Measurements from ENCODE around the gene TMEM185B.

TMEM185B gene

GRCh38 chr2:120231974-120232635, 8.9 kb upstream of the TMEM185B start:
- DNase-seq: peak in 1 of 58 donors; percentile 14

DNA sequence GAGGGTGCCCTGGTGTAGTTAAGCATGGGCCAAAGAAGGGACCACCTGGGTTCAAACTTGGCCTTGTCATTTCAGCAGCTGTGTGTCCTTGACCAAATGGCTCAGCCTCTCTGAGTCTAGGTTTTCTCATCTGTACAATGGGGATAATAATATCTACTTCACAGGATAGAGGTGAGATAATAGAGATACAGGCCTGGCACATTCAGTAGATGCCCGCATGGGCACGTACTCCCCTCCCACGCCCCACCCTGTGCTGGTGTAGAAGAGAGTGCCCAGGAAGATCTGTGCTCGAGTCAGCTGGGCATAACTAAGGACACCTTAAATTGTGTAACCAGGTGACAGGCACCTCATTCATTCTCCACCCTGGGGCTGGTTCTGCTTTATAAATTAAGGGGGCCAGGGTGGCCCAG, 8.4 kb upstream of the TMEM185B start:
- DNase-seq: no peak

DNA sequence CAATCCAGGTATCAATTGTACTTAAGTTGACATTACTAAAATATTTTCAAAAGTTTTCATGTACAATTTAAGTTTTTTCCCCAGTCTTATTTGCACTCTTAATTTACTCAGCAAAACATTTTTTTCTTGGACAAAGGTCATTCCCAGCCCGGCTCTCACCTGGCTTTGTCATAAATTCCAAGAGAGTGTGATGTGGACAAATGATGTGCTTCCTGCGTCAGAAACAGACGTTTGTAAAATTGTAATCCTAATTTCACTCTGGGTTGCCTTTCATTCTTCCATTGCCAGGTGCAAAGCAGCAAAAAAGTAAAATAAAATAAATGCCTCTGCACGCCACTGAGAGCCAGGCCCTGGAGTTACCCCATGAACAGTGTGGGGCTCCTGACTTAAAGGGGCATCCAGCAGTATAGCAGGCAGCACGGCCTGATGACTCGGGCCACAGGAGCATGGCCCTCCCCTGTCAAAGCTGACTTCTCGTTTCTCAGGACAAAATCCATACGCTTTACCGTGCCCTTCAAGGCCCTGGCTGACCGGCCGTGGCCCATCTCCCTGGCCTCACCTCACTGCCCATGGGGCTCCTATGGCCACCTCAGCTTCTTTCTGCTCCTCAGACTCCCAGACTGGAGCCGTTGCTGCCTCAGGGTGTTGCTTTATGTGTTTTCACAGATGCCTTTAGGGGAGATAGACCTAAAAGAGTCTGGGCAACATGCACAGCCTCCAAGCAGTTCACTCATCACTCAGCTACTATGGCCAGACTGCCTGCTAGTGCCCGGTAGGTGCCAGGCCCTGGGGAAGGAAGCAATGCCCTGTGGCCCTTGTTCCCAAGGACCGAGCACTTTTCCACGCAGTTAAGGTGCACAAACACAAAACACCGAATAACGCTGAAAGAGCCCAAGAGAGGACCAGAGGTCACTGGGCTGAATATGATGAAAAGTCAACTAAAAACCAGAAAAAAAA, 7.6 kb upstream of the TMEM185B start:
- DNase-seq: no peak

GRCh38 chr2:120229341-120229740, 6.1 kb upstream of the TMEM185B start:
- no peak for DNase-seq

- DNase-seq: no peak
Observed at GRCh38 chr2:120228503-120228902, 5.3 kb upstream of the TMEM185B start.

DNA sequence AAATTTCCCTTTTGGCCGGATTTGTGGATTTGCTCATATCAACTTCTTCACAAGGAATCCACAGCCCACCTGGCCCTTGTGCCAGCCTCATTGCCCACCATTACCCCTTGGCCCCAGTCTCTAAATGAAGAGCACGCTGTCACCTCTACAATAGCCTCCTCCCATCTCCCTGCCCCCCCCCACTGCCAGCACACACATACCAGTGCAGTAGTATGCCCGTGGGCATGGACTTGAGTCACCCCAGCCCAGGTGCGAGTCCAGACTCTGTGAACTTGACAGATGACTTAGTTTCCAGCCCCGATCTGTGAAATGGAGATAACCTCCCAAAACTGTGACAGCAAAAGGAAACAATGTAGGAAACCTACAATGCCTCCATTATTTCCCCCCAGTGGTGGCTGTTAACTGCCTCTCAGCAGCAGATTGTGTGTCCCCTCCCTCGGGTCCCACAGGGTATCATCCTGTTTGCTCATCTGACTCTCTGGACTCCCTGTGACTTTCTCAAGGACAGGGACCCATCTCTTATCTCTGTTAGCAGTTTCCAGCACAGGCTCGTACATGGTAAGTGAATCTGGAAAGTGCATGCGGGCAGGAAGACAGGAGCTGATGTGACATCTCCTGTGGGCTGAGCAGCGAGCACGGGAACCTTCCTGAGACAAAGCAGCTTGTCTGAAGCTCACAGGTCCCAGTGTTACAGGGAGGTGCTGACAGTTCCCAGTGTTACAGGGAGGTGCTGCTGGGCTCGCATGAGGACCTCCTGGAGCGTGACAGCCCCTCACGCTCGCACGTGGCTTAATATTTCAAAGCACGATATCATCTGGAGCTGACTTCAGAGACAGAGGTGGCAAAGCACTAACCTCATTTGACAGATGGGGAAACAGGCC, 4.2 kb upstream of the TMEM185B start:
- DNase-seq: no peak

DNA sequence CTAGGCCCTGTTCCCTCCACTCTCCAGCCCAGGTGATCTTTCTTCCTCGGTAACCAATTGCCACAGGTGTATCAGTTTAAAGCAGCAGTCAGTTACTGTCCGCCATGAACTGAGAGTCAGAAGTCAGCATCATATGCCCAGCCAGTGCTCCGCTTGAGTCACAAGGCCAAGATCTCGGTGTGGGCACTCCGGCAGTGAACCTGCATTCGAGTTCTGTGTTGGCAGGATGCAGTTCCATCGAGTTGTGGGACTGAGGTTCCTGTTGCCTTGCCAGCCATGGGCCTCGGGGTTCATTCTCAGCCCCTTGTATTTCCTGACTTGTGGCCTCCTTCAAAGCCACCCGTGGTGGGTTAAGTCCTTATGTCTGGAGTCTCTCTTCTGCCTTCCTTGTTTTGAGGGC, 3.1 kb upstream of the TMEM185B start:
- no peak for DNase-seq

GRCh38 chr2:120225549-120226065, 2.4 kb upstream of the TMEM185B start:
- no peak for DNase-seq

DNA sequence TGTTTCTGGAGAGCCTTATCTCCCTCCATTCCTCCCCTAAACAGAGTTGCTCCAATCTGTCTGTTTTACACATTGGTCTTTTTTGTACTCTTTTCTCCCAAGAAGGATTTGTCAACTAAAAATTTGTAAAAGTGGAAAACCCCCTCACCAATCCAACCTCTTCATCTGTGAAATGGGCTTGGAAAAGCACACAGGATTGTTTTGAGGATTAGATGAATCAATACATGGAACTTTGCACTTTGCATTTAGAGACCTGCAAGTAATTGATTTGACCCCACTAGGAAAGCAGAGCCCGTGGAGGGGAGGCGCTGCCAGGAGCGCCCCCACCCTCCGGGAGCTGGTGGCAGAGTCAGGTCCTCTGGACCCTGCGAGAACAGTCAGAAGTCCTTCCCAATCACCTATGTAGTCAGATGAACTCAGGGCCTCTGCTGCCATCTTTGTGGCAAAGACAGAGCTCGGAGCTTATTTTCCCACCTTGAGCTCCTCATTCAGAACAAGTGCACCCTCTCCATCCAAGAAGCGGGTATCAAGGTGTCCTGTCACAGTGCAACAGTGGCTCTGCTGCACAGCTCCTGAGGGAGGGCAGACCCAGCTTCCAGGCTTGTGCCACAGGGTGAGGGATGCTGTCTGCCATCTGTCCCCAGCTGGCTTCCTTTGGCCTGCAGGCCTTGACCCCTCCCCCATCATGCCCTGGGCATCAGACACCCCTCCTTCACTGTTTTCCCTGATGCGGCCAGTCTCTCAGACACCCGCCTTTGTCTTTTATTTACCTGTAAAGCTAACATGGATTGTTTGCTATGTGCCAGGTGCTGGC, 1.7 kb upstream of the TMEM185B start:
- no peak for DNase-seq

GRCh38 chr2:120224256-120224655, 1.1 kb upstream of the TMEM185B start:
- DNase-seq: no peak

DNA sequence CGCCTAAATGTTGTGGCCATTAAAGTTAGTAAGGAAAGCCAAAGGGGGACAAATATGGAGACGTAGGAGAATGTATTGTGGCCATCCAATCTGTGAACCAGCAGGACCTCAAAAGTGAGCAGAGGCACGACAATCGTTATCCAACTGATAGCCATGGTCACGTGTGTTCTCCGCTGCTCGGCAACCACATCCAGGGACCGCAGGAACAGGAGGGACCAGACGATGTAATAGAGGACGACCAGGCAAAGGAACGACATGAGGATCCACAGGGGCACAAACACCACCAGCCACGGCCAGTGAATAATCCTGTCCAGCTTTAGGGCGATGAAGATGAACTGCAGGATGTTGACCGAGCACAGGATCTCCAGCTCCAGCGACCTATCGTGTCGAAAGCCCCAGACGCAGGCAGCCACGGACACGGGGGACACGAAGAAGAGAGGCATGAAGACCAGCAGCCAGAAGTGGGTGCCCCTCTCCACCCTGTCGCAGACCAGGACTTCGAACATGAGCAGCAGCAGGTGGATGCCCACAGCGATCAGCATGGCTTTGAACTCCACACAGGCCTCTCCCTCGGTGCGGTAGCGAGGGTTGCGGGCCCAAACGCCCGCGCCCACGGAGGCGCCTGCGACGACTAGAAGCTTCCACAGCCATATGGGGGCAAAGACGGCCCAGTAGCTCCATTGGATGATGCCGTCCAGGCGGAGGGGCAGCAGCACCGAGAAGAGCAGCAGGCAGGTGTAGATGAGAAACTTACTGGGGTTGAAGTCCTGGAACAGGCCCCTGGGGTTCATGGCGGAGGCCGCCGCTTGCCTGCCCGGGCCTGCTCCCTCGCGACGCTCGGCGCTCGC, 790 bp downstream of the TMEM185B start:
- DNase-seq: peak in 2 of 58 donors; percentile 48 to 52

GRCh38 chr2:120221616-120222015, 1.6 kb downstream of the TMEM185B start:
- no peak for DNase-seq

DNA sequence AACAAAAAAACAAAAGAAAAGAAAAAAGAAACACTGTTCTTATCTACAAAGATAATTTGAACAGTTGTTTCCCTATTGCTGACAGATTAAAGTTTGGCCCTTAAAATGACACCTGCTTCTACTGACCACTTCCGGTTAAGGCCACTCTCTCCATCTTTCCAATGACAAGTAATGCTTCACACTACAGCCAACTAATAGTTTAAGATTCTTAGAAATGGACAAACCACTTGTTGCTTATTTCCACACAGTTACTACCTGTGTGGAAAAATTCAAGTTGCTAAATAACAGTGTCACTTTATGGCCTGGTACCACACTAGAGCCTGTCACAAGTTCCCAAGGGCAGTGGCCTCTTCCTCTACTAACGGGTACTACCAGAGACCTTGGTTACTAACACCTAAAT, 2.4 kb downstream of the TMEM185B start:
- no peak for DNase-seq

DNA sequence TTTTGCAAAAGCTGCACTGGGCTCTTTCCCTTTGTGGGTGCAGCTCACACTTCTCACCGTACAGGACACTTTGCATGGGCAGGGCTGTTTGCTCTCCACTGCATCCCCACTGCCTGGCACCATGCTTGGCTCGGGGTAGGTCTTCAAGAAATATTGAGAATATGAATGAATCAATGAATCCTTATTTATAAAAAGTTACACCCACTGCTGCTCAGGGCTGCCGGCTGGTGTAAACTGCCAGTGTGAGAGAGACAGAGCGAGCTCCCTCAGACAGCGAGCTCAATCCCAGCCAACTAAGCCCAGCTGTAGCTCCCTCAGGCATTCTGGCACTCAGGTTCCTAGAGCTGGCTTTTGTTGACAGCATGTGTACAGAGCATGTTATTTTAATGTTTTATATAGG, 3.4 kb downstream of the TMEM185B start:
- peak in 1 of 58 donors; percentile 24 for DNase-seq

DNA sequence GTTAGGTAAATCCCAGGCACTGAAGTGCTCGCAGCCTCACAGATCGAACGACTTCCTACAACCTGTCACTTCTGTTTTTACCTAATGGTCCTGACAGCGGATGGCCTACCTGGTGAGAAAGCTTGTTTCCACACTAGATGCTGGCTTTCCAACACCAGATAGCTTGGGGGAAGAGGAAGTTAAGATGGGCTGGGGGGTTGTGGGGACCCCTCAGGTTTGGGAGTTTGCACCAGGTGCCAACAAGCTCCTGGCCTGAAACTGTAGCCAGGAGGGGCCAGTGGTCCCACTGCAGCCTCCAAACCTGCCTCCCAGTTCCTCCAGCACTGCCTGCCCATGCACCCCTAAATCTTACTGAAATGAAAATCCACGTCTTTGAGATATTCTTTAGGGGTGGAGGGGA, 3.9 kb downstream of the TMEM185B start:
- DNase-seq: no peak

DNA sequence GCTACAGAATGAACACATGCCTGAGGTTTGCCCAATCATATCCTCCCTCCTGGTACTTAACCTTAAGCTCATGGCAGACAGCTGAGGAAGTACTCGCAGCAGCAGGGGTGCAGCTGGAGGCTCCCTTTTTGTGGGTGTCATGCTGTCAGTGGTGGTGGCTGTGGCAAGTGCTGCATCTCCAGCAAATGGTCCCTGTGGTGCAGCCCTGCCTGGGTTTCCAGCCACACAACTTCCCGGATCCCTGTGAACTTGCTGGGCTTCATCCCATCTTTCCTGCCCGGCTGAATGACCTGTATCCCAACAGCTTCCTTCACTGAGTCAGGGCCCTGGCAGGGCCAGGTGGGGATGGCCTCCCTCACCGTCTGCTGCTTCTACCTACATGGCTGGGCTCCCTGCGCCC, 5.0 kb downstream of the TMEM185B start:
- DNase-seq: no peak

- no peak for DNase-seq
Observed at GRCh38 chr2:120210270-120210693, 12.9 kb downstream of the TMEM185B start.

DNA sequence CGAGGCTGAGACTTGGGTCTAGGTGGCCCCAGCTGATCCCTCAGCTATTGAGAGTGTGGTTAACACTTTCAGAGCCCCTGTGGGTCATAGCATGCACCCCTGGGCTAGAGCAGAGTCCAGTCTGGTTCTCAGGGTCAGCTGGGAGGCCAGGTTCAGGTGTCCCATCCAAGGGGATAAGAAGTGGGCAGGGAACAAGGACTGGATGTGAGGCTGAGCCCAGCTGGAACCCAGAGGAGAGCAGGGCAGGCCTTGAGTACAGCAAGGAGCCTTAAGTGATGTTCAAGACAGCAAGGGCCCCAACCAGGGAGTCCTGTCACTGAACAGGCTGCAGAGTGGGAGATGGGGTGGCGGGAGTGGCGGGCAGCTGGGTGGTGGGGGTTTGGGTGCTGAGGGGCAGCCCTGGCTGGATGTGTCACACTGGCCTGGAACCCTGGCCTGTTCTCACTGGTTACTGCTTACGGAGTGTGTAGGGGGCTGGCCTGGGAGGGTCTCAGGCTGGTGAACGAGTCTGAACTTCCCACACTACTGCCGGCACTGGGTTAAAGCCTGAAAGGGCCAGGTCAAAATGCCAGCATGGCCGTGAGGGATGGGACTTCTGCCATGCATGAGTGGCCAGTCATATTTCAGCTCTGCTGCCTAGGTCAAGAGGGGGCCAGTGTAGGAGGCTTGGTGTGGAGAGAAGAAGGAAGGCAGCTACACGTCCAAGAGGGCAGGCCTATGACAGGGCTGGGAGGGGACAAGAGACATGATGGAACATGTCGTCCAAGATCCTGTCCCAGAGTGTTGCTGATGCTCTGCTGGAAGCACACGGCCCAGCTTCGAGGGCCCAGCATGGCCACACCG, 13.6 kb downstream of the TMEM185B start:
- no peak for DNase-seq

Data from anterior cingulate cortex (tissue), 58 donors.